ENCODE data around the gene GJA9.

GRCh38 chr1:38848071-38848470 is 33.3 kb downstream of the GJA9 start:
- TF ChIP-seq NFE2L2 (IDR thresholded peaks at IDR 0.05; ENCODE audit: low read depth, low read length) (no peak), USF2 (IDR thresholded peaks at IDR 0.05; ENCODE audit: low read depth, low read length) (no peak), RAD21 (IDR thresholded peaks at IDR 0.05; ENCODE audit: low read length) (no peak)
- TF ChIP-seq, protein P1, sequence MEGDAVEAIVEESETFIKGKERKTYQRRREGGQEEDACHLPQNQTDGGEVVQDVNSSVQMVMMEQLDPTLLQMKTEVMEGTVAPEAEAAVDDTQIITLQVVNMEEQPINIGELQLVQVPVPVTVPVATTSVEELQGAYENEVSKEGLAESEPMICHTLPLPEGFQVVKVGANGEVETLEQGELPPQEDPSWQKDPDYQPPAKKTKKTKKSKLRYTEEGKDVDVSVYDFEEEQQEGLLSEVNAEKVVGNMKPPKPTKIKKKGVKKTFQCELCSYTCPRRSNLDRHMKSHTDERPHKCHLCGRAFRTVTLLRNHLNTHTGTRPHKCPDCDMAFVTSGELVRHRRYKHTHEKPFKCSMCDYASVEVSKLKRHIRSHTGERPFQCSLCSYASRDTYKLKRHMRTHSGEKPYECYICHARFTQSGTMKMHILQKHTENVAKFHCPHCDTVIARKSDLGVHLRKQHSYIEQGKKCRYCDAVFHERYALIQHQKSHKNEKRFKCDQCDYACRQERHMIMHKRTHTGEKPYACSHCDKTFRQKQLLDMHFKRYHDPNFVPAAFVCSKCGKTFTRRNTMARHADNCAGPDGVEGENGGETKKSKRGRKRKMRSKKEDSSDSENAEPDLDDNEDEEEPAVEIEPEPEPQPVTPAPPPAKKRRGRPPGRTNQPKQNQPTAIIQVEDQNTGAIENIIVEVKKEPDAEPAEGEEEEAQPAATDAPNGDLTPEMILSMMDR (conservative IDR thresholded peaks at IDR 0.05; ENCODE audit: low read depth, low read length) = no peak
- TF ChIP-seq, protein P2, sequence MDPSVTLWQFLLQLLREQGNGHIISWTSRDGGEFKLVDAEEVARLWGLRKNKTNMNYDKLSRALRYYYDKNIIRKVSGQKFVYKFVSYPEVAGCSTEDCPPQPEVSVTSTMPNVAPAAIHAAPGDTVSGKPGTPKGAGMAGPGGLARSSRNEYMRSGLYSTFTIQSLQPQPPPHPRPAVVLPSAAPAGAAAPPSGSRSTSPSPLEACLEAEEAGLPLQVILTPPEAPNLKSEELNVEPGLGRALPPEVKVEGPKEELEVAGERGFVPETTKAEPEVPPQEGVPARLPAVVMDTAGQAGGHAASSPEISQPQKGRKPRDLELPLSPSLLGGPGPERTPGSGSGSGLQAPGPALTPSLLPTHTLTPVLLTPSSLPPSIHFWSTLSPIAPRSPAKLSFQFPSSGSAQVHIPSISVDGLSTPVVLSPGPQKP (IDR thresholded peaks at IDR 0.05; ENCODE audit: borderline replicate concordance, low read depth, low read length) = no peak
